Measurements from ENCODE around the gene PSME2.
"Not testable (repeated sequence)": the region's sequence is repeated elsewhere in the genome, so short reads cannot be mapped to it uniquely, and the experiment has no call there.

The PSME2 gene

GRCh38 chr14:24114532-24115421 is 31.6 kb downstream of the PSME2 start, which contains the start of the genes DCAF11 and NRL:
TSS of gene DCAF11 (plus strand) at chr14:24114777. CDS start at chr14:24115595, 818 bp downstream.
TSS of gene NRL (minus strand) at chr14:24114949. CDS start at chr14:24082848, 32,101 bp downstream.
- peak; percentile 100 for DNase-seq (ENCODE audit: low spot score)

GRCh38 chr14:24113801-24114531 is 32.4 kb downstream of the PSME2 start:
- no peak for DNase-seq (ENCODE audit: low spot score)

GRCh38 chr14:24113379-24113800 is 33.0 kb downstream of the PSME2 start:
- DNase-seq (ENCODE audit: low spot score), result no peak

- DNase-seq (ENCODE audit: low spot score), result no peak
Observed at GRCh38 chr14:24110523-24110922, 35.9 kb downstream of the PSME2 start.

GRCh38 chr14:24110060-24110459 is 36.4 kb downstream of the PSME2 start:
- no peak for DNase-seq (ENCODE audit: low spot score)

- no peak for DNase-seq (ENCODE audit: low spot score)
Observed at GRCh38 chr14:24108336-24108874, 38.0 kb downstream of the PSME2 start.

- no peak for DNase-seq (ENCODE audit: low spot score)
Observed at GRCh38 chr14:24106672-24107271, 39.6 kb downstream of the PSME2 start.

- not testable (repeated sequence) for DNase-seq (ENCODE audit: low spot score)
Observed at GRCh38 chr14:24105609-24106239, 40.7 kb downstream of the PSME2 start.

- no peak for DNase-seq (ENCODE audit: low spot score)
Observed at GRCh38 chr14:24103451-24103850, 43.0 kb downstream of the PSME2 start.

GRCh38 chr14:24102357-24103048 is 43.9 kb downstream of the PSME2 start:
- no peak for DNase-seq (ENCODE audit: low spot score)

- no peak for DNase-seq (ENCODE audit: low spot score)
Observed at GRCh38 chr14:24100982-24101494, 45.4 kb downstream of the PSME2 start.

GRCh38 chr14:24100197-24100981 is 46.0 kb downstream of the PSME2 start:
- DNase-seq (ENCODE audit: low spot score), result no peak

GRCh38 chr14:24098927-24099813 is 47.2 kb downstream of the PSME2 start:
- DNase-seq (ENCODE audit: low spot score), result peak; percentile 43

GRCh38 chr14:24098229-24098926 is 48.0 kb downstream of the PSME2 start:
- DNase-seq (ENCODE audit: low spot score), result no peak

- DNase-seq (ENCODE audit: low spot score), result no peak
Observed at GRCh38 chr14:24096545-24097181, 49.7 kb downstream of the PSME2 start.

- DNase-seq (ENCODE audit: low spot score), result no peak
Observed at GRCh38 chr14:24095271-24096068, 50.9 kb downstream of the PSME2 start.

- no peak for DNase-seq (ENCODE audit: low spot score)
Observed at GRCh38 chr14:24094841-24095270, 51.6 kb downstream of the PSME2 start.
